SU-DHL-6 (cell line): ENCODE data around the gene LRRC49.

Experiments used
- EZH2phosphoT487 ChIP-seq: fragments of 200-600 bp; sonication (generic), shearing (Covaris generic); conservative IDR thresholded peaks from 2 replicates; pipeline ENCODE4 v1.6.1; 2018; ENCODE audit warnings: mild to moderate bottlenecking, antibody characterized with exemption, low read length, moderate library complexity, mixed read lengths
- TF ChIP-seq, protein P1 (sequence below): fragments of 200-600 bp; sonication (generic); IDR thresholded peaks from one replicate; pipeline ENCODE4 v1.5.1; 2017; ENCODE audit warnings: antibody characterized with exemption, mild to moderate bottlenecking, low read length, moderate library complexity; ENCODE audit not compliant: insufficient read depth, poor library complexity, severe bottlenecking

DNA sequence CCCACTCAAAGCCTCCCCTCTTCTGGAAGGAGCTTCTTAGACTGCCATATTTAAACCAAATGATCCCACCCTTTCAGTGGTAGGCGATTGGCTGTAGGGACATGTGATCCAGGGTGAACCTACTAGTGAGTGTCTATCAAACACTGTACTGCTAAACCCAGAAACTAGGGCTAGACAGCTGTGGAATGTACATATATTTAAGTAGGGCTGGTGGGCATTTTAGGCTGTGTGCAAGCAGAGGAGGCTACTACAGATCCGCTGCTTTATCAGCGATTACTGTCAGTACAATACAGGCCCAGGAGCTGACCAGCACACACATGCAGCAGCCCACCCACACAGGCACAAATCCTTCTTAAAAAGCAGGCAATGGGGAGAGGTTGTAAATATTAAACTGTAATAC is 23.3 kb upstream of the LRRC49 start:
- TF ChIP-seq, protein P1, sequence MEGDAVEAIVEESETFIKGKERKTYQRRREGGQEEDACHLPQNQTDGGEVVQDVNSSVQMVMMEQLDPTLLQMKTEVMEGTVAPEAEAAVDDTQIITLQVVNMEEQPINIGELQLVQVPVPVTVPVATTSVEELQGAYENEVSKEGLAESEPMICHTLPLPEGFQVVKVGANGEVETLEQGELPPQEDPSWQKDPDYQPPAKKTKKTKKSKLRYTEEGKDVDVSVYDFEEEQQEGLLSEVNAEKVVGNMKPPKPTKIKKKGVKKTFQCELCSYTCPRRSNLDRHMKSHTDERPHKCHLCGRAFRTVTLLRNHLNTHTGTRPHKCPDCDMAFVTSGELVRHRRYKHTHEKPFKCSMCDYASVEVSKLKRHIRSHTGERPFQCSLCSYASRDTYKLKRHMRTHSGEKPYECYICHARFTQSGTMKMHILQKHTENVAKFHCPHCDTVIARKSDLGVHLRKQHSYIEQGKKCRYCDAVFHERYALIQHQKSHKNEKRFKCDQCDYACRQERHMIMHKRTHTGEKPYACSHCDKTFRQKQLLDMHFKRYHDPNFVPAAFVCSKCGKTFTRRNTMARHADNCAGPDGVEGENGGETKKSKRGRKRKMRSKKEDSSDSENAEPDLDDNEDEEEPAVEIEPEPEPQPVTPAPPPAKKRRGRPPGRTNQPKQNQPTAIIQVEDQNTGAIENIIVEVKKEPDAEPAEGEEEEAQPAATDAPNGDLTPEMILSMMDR: no peak
- no peak for TF ChIP-seq EZH2phosphoT487
